A673 (cell line): ENCODE measurements around the gene THSD4. TPM values are rescaled to one million over a fixed set of nuclear protein-coding genes. Genes with fewer than 3 reads are reported as not detected.

ENCODE experiments used
- BruUV-seq: library from RNA; stranded (reverse); fragments of 400-500 nt; replicated peaks from 2 replicates; lab custom pipeline; 2021; lab: Mats Ljungman, UMichigan
- CTCF ChIA-PET: fragments of 300-600 bp; sonication (Branson Sonifier 250); formaldehyde crosslinking; loops from one replicate; lab custom pipeline; 2022; ENCODE audit warnings: antibody characterized with exemption; lab: Charles Lee
- POLR2A ChIA-PET: fragments of 300-600 bp; sonication (Branson Sonifier 250); formaldehyde crosslinking; loops from one replicate; lab custom pipeline; 2022; ENCODE audit warnings: antibody characterized with exemption; ENCODE audit not compliant: low non-redundant PET; lab: Charles Lee
- DNase-seq: peaks from one replicate; pipeline ENCODE4 v3.0.0-alpha.2; 2015; ENCODE audit warnings: low spot score
- H3K27ac ChIP-seq: fragments of 200-600 bp; sonication (generic); 2 replicates; pipeline ENCODE4 v1.5.1; 2016; ENCODE audit warnings: mixed run types, low read depth, mild to moderate bottlenecking, mixed read lengths, antibody characterized with exemption, low read length; ENCODE audit not compliant: poor library complexity, severe bottlenecking
- H3K27me3 ChIP-seq: fragments of 200-600 bp; sonication (generic); replicated peaks from 2 replicates; pipeline ENCODE4 v1.6.1; 2017; ENCODE audit warnings: mixed run types, low read depth, mild to moderate bottlenecking, mixed read lengths, antibody characterized with exemption, low read length; ENCODE audit not compliant: insufficient read depth, poor library complexity
- H3K36me3 ChIP-seq: fragments of 200-600 bp; sonication (generic); 2 replicates; pipeline ENCODE4 v1.6.1; 2016; ENCODE audit warnings: mixed run types, mild to moderate bottlenecking, mixed read lengths, antibody characterized with exemption, low read length; ENCODE audit not compliant: insufficient read depth, poor library complexity, severe bottlenecking
- H3K4me1 ChIP-seq: fragments of 200-600 bp; sonication (generic); 2 replicates; pipeline ENCODE4 v1.6.1; 2017; ENCODE audit warnings: mixed run types, mild to moderate bottlenecking, mixed read lengths, antibody characterized with exemption, low read length; ENCODE audit not compliant: insufficient read depth, poor library complexity, severe bottlenecking
- H3K4me3 ChIP-seq: fragments of 200-600 bp; sonication (generic); 2 replicates; pipeline ENCODE4 v1.5.1; 2016; ENCODE audit warnings: low read depth, mixed run types, mild to moderate bottlenecking, mixed read lengths, low read length; ENCODE audit not compliant: poor library complexity, severe bottlenecking
- H3K9me3 ChIP-seq: fragments of 200-600 bp; sonication (generic); 2 replicates; pipeline ENCODE4 v1.6.1; 2016; ENCODE audit warnings: mixed run types, low read depth, mild to moderate bottlenecking, mixed read lengths, antibody characterized with exemption, low read length; ENCODE audit not compliant: poor library complexity, severe bottlenecking
- CTCF ChIP-seq: fragments of 300-800, 200-600 bp; sonication (generic); conservative IDR thresholded peaks from 2 replicates; pipeline ENCODE4 v1.5.1; 2017; ENCODE audit warnings: low read depth, mild to moderate bottlenecking, antibody characterized with exemption, low read length, moderate library complexity, mixed read lengths
- EZH2 ChIP-seq: fragments of 200-600 bp; sonication (generic); IDR thresholded peaks from 2 replicates; pipeline ENCODE4 v1.6.1; 2017; ENCODE audit warnings: borderline replicate concordance, low read depth, mild to moderate bottlenecking, mixed read lengths, antibody characterized with exemption, low read length; ENCODE audit not compliant: poor library complexity, severe bottlenecking
- intact Hi-C: fragments of 100-400 bp; cut with micrococcal nuclease; formaldehyde crosslinking; loops from one replicate; pipeline ENCODE4 v1.10.0; 2022; ENCODE audit not compliant: unreplicated experiment
- total RNA-seq: library from RNA; stranded (reverse); gene quantifications from 2 replicates; pipeline ENCODE4 v1.2.3, GENCODE V29; 2021

Gene THSD4
- total RNA-seq, 1 experiment from 2014 or later, result 2.4 TPM

- no peak for DNase-seq
- no peaks in the 10 kb centered on the region for H3K27me3 ChIP-seq
- no peaks in the 10 kb centered on the region for H3K36me3 ChIP-seq
- H3K4me1 ChIP-seq, result no peaks in the 10 kb centered on the region
- intact Hi-C loops, result no loop called here
- H3K9me3 ChIP-seq, result no peaks in the 10 kb centered on the region
- no peak for TF ChIP-seq EZH2
- TF ChIP-seq CTCF, result no peak
- H3K27ac ChIP-seq, result no peak overlapping the region
- no TSS peak for BruUV-seq
- ChIA-PET CTCF (no interaction called here), POLR2A (no interaction called here)
- H3K4me3 ChIP-seq, result no peak overlapping the region
Observed at GRCh38 chr15:71699977-71700376, 584.7 kb downstream of the THSD4 start.

GRCh38 chr15:71701808-71702207 lies 586.5 kb downstream of the THSD4 start:
- intact Hi-C loops, result no loop called here
- Histone ChIP-seq H3K4me3 (no peak overlapping the region), H3K9me3 (no peaks in the 10 kb centered on the region), H3K4me1 (no peaks in the 10 kb centered on the region), H3K27ac (no peak overlapping the region), H3K36me3 (no peaks in the 10 kb centered on the region), H3K27me3 (peaks cover 3% of the 10 kb centered on the region)
- DNase-seq, result no peak
- ChIA-PET POLR2A (no interaction called here), CTCF (no interaction called here)
- BruUV-seq, result no TSS peak
- TF ChIP-seq CTCF (no peak), EZH2 (no peak)

GRCh38 chr15:71702496-71702895 lies 587.2 kb downstream of the THSD4 start:
- Histone ChIP-seq H3K4me1 (no peaks in the 10 kb centered on the region), H3K27ac (no peak overlapping the region), H3K36me3 (no peaks in the 10 kb centered on the region), H3K27me3 (peaks cover 3% of the 10 kb centered on the region), H3K4me3 (no peak overlapping the region), H3K9me3 (no peaks in the 10 kb centered on the region)
- intact Hi-C loops, result no loop called here
- no peak for DNase-seq
- BruUV-seq, result no TSS peak
- ChIA-PET POLR2A (no interaction called here), CTCF (no interaction called here)
- TF ChIP-seq EZH2 (no peak), CTCF (no peak)
